HepG2 (cell line): ENCODE measurements around the gene DGKB.

Experiments used
- ADNP ChIP-seq: sonication (generic); formaldehyde crosslinking; IDR thresholded peaks from 2 replicates; pipeline ENCODE4 v1.4.0; 2020; ENCODE audit warnings: missing genetic modification reagents
- DPF2 ChIP-seq: sonication (generic); formaldehyde crosslinking; IDR thresholded peaks from 2 replicates; pipeline ENCODE4 v1.4.0; 2020; ENCODE audit warnings: mild to moderate bottlenecking, low read depth, missing genetic modification reagents, borderline replicate concordance
- HDAC2 ChIP-seq: sonication (generic); formaldehyde crosslinking; IDR thresholded peaks from 2 replicates; pipeline ENCODE4 v1.4.0; 2020; ENCODE audit warnings: missing genetic modification reagents
- SIN3A ChIP-seq: IDR thresholded peaks from 2 replicates; pipeline ENCODE4 v1.6.1; 2011; ENCODE audit warnings: low read depth, mild to moderate bottlenecking, control low read depth, low read length, borderline replicate concordance
- TRIM24 ChIP-seq: sonication (generic); formaldehyde crosslinking; IDR thresholded peaks from 2 replicates; pipeline ENCODE4 v1.8.0; 2022; ENCODE audit warnings: mild to moderate bottlenecking, missing genetic modification reagents
- U2AF2 ChIP-seq: fragments of 200-400 bp; formaldehyde crosslinking; IDR thresholded peaks from 2 replicates; pipeline ENCODE4 v1.6.1; 2017; ENCODE audit warnings: low read depth, mild to moderate bottlenecking, low read length
- ZBTB33 ChIP-seq: sonication (generic); formaldehyde crosslinking; IDR thresholded peaks from 2 replicates; pipeline ENCODE4 v1.4.0; 2020; ENCODE audit warnings: missing genetic modification reagents
- ZFP62 ChIP-seq: sonication (generic); formaldehyde crosslinking; IDR thresholded peaks from 2 replicates; pipeline ENCODE4 v1.4.0; 2020; ENCODE audit warnings: missing genetic modification reagents

- TF ChIP-seq ZBTB33 (CRISPR knock-in tag) = no peak
- TF ChIP-seq DPF2 (CRISPR knock-in tag) = no peak
- TF ChIP-seq ADNP = no peak
- TF ChIP-seq HDAC2 (CRISPR knock-in tag) = no peak
- no peak for TF ChIP-seq TRIM24 (CRISPR knock-in tag)
- no peak for TF ChIP-seq ZFP62 (CRISPR knock-in tag)
- no peak for TF ChIP-seq SIN3A
- no peak for TF ChIP-seq U2AF2
Observed at GRCh38 chr7:14767716-14768425, 134.7 kb downstream of the DGKB start.
